Omental fat pad (tissue), 4 donors: ENCODE data around the gene SYT7. TPM values are rescaled to one million over a fixed set of nuclear protein-coding genes. Genes with fewer than 3 reads are reported as not detected.

ENCODE experiments used
- ATAC-seq: fragments of 150-250 bp; one replicate; pipeline ENCODE4 v1.9.1; 2016; ENCODE audit warnings: mild to moderate bottlenecking, moderate library complexity; ENCODE audit not compliant: low FRiP score
- DNase-seq: peaks from one replicate; pipeline ENCODE4 v3.0.0-alpha.2; 2019; ENCODE audit warnings: low spot score
- total RNA-seq, 4 donors: library from RNA; depleted of rRNA; stranded (reverse); fragments of >200 nt; gene quantifications; one replicate each; pipeline ENCODE4 v1.1.0, GENCODE V29; 2016
- TF ChIP-seq, protein P1 (sequence below), 3 donors: fragments of 450-650 bp; IDR thresholded peaks; one replicate each; pipeline ENCODE4 v1.5.1; 2016 to 2017; ENCODE audit warnings: antibody characterized with exemption in 3 of 3, mild to moderate bottlenecking in 3 of 3, moderate library complexity in 2 of 3

The SYT7 gene
- total RNA-seq, 4 donors from 2014 or later, result 1.6 to 6.6 (median 4.4) TPM

- TF ChIP-seq, protein P1, sequence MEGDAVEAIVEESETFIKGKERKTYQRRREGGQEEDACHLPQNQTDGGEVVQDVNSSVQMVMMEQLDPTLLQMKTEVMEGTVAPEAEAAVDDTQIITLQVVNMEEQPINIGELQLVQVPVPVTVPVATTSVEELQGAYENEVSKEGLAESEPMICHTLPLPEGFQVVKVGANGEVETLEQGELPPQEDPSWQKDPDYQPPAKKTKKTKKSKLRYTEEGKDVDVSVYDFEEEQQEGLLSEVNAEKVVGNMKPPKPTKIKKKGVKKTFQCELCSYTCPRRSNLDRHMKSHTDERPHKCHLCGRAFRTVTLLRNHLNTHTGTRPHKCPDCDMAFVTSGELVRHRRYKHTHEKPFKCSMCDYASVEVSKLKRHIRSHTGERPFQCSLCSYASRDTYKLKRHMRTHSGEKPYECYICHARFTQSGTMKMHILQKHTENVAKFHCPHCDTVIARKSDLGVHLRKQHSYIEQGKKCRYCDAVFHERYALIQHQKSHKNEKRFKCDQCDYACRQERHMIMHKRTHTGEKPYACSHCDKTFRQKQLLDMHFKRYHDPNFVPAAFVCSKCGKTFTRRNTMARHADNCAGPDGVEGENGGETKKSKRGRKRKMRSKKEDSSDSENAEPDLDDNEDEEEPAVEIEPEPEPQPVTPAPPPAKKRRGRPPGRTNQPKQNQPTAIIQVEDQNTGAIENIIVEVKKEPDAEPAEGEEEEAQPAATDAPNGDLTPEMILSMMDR (IDR thresholded peaks at IDR 0.05), result no peak
- DNase-seq (no peak), ATAC-seq (no peak)
Measured at GRCh38 chr11:61577383-61578118, 3.3 kb downstream of the SYT7 start.

DNA sequence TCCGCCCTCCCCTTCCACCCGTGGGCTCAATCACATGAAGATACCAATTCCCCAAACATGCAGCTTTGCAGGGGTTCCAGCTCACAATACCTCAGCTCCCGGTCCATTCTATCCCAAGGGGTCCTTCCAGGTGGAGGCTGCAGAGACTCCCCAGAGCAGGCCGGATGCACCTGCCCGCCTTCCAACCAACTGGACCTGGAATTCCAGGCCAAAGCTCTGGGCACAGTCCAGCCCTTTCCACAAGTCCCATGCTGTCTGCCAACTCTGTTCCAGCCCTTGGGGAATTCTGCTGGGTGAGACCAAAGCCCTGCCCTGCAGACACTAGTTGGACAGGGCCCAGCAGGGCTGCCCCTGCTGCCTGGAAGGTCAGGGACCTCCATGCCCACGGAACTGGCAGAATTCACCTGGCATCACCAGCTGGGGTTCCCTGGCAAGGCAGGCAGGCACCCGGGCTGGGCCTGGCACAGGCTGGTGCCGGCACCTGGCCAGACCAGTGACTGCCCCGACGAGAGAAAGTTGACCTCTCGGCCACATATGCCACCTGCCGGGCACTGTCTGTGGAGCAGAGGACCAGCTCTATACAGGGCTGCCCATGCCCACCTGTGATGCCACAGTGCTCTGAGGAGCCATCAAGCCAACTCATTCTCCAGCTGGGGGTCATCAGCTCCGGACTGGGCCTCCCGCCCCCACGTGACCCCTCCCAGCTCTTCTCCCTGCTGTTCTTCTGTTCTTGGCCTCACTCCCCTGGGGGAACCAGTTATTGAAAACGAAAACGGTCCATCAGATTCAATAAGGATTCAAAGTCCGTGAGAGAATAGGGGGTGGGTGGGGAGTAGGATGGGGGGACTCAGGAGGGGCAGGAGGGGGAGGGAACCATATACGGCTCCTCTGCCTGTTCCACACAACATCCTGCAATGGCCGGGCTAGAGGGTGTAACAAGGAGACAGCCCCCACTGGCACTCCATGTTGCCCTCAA, 4.7 kb downstream of the SYT7 start:
- TF ChIP-seq, protein P1 (IDR thresholded peaks at IDR 0.05), result no peak
- no peak for ATAC-seq
- DNase-seq, result no peak

GRCh38 chr11:61574611-61575010, 6.3 kb downstream of the SYT7 start:
- TF ChIP-seq, protein P1 (IDR thresholded peaks at IDR 0.05), result no peak
- no peak for ATAC-seq

DNA sequence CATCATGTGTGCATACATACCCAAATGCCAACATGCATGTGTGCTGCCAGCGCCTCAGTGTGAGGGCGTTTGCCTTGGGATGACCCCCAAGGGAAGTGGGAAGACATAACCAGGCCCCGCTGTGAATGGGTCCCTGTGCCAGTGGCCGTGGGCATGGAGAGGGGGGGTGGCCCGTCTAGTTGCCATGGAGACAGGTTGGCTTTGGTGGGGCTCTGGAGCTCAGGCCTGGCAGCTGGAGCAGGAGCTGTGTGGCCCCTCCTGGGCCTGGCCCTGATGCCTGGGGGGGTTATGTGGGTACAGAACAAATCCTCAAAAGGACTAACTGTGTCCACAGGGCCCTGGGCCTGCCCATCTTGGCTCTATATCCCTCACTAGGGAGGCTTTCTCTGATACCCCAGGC, 8.0 kb downstream of the SYT7 start:
- TF ChIP-seq, protein P1 (IDR thresholded peaks at IDR 0.05), result no peak
- ATAC-seq, result no peak
- no peak for DNase-seq

More at GRCh38 chr11:61574611-61575010, 6.3 kb downstream of the SYT7 start:
- no peak for DNase-seq

- ATAC-seq, result no peak
- no peak for DNase-seq
- TF ChIP-seq, protein P1 (IDR thresholded peaks at IDR 0.05), result no peak
Measured at GRCh38 chr11:61571869-61572268, 9.0 kb downstream of the SYT7 start.

DNA sequence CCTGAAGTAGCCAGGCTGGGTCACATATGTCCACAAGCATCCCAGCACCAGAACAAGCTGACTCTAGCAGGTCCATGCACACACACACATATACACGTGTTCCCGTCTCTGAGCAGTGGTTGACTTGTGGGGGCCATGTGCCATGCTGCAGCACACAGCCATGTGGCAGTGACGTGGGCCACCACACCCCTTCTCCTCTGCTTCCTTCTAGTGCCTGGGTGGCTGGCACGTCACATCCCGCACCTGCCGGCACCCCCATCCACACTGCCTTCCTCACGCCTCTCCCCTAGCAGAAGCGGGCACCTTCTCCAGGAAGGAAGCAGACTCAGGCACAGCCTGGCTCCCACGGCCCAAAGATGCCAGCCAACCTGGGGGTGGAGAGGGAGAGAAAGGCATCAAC, 9.5 kb downstream of the SYT7 start:
- DNase-seq, result no peak
- ATAC-seq, result no peak
- TF ChIP-seq, protein P1 (IDR thresholded peaks at IDR 0.05), result no peak
